PC-3 (cell line): ENCODE data around the gene CAPN5. TPM values are rescaled to one million over a fixed set of nuclear protein-coding genes. Genes with fewer than 3 reads are reported as not detected.

Experiments
- ATAC-seq: fragments of 200-7000 bp; cut with Tn5 transposase; 2 replicates; pipeline ENCODE4 v1.9.1; 2020; ENCODE audit warnings: mild to moderate bottlenecking, moderate library complexity
- BruUV-seq: library from RNA; stranded (reverse); fragments of 400-500 nt; replicated peaks from 2 replicates; lab custom pipeline; 2021; lab: Mats Ljungman, UMichigan
- CTCF ChIA-PET: fragments of 300-600 bp; sonication (Branson Sonifier 250); formaldehyde crosslinking; loops from one replicate; lab custom pipeline; 2022; ENCODE audit warnings: antibody characterized with exemption; lab: Charles Lee
- POLR2A ChIA-PET: fragments of 300-600 bp; sonication (Branson Sonifier 250); formaldehyde crosslinking; loops from one replicate; lab custom pipeline; 2022; ENCODE audit warnings: antibody characterized with exemption; ENCODE audit not compliant: unreplicated experiment; lab: Charles Lee
- DNase-seq: peaks from one replicate; pipeline ENCODE4 v3.0.0-alpha.2; 2015
- H2AFZ ChIP-seq: fragments of 300-600 bp; sonication (generic); 2 replicates; pipeline ENCODE4 v1.6.0; 2016; ENCODE audit warnings: antibody characterized with exemption, low read length
- H3F3A ChIP-seq: fragments of 300-600 bp; sonication (generic); one replicate; pipeline ENCODE4 v1.6.0; 2017; ENCODE audit warnings: antibody characterized with exemption, low read length, control low read depth, mild to moderate bottlenecking; ENCODE audit not compliant: unreplicated experiment
- H3K27ac ChIP-seq: fragments of 300-600 bp; sonication (generic); 2 replicates; pipeline ENCODE4 v1.5.1; 2016; ENCODE audit warnings: mild to moderate bottlenecking, low read length
- H3K27me3 ChIP-seq: fragments of 300-600 bp; sonication (generic); 2 replicates; pipeline ENCODE4 v1.6.1; 2016; ENCODE audit warnings: low read length, mixed read lengths
- H3K36me3 ChIP-seq: fragments of 300-600 bp; sonication (generic); 2 replicates; pipeline ENCODE4 v1.6.1; 2016; ENCODE audit warnings: low read depth, mixed run types, low read length, mixed read lengths
- H3K4me1 ChIP-seq: fragments of 300-600 bp; sonication (generic); 2 replicates; pipeline ENCODE4 v1.5.1; 2016; ENCODE audit warnings: low read length; ENCODE audit not compliant: insufficient read depth
- H3K4me2 ChIP-seq: fragments of 300-600 bp; sonication (generic); 2 replicates; pipeline ENCODE4 v1.6.0; 2016; ENCODE audit warnings: low read length
- H3K4me3 ChIP-seq: fragments of 300-600 bp; sonication (generic); 2 replicates; pipeline ENCODE4 v1.5.1; 2016; ENCODE audit warnings: mild to moderate bottlenecking, low read length, mixed read lengths
- H3K79me2 ChIP-seq: fragments of 300-600 bp; sonication (generic); 2 replicates; pipeline ENCODE4 v1.6.1; 2017; ENCODE audit warnings: low read length, mixed read lengths
- H3K9ac ChIP-seq: fragments of 300-600 bp; sonication (generic); 2 replicates; pipeline ENCODE4 v1.6.0; 2016; ENCODE audit warnings: mild to moderate bottlenecking, low read length
- H3K9me2 ChIP-seq: fragments of 300-600 bp; sonication (generic); replicated peaks from 2 replicates; pipeline ENCODE4 v1.6.1; 2016; ENCODE audit warnings: mixed run types, low read length, mixed read lengths
- H3K9me3 ChIP-seq: fragments of 300-600 bp; sonication (generic); 2 replicates; pipeline ENCODE4 v1.6.1; 2016; ENCODE audit warnings: low read length, mixed read lengths
- H4K20me1 ChIP-seq: fragments of 300-600 bp; sonication (generic); 2 replicates; pipeline ENCODE4 v1.6.1; 2016; ENCODE audit warnings: low read length, mixed read lengths
- EZH2 ChIP-seq: fragments of 300-600 bp; sonication (generic); IDR thresholded peaks from one replicate; pipeline ENCODE4 v1.6.1; 2017; ENCODE audit warnings: antibody characterized with exemption, mild to moderate bottlenecking, low read length; ENCODE audit not compliant: unreplicated experiment
- EZH2phosphoT487 ChIP-seq: fragments of 300-600 bp; sonication (generic); IDR thresholded peaks from 2 replicates; pipeline ENCODE4 v1.6.1; 2018; ENCODE audit warnings: mild to moderate bottlenecking, antibody characterized with exemption, low read length, borderline replicate concordance
- intact Hi-C: fragments of 100-400 bp; cut with micrococcal nuclease; formaldehyde crosslinking; loops from 2 replicates; pipeline ENCODE4 v1.9.0; 2023
- total RNA-seq: library from RNA; depleted of rRNA; stranded (reverse); fragments of >200 nt; gene quantifications from 2 replicates; pipeline ENCODE4 v1.2.3, GENCODE V29; 2014
- TF ChIP-seq, protein P1 (sequence below): fragments of 300-600 bp; sonication (generic); conservative IDR thresholded peaks from 2 replicates; pipeline ENCODE4 v1.5.1; 2017; ENCODE audit warnings: antibody characterized with exemption, low read depth, mild to moderate bottlenecking, low read length

The CAPN5 gene
- total RNA-seq, 1 experiment from 2014 or later: 6.3 TPM

DNA sequence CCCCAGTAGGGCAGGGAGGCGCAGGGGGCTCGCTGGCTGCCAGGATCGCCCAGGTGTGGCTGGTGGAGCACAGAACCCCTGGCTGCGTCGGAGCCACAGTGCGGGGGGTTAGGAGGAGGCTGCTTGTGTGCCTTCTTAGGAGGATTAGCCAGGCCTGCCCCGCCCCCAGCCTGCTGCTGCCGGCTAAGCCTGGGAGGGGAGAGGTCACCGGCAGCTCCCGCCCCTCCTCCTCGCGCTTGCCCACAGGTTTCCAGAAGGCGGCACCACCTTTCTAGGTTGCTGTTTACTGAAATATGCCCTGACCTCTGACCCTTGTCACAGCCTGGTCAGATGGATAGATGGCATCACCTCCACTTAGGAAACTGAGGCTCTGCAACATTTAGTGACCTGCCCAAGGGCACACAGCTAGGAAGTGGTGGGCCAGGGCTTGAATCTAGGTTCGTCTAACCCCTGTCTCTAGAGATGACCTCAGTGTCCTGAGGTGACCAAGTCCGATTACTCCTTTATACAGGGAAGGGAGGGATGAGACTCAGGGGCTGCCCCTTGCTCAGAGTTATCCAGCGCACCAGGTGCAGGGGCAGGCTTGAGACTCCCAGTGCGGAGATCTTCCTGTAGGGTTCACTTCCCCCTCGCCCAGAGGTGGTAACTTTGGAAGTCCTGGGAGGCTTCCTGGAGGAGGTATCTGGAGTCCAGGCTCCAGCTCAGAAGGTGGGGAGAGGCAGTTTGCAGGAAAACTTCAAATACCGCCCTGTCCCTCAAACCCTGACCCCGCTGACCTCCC, 105.3 kb downstream of the CAPN5 start:
- ATAC-seq (no peak), DNase-seq (no peak)
- ChIA-PET CTCF (no interaction called here), POLR2A (no interaction called here)
- H3K36me3 ChIP-seq: no peaks in the 10 kb centered on the region
- no peaks in the 10 kb centered on the region for H4K20me1 ChIP-seq
- H3K27me3 ChIP-seq: no peaks in the 10 kb centered on the region
- H3K9ac ChIP-seq: no peak overlapping the region
- no peaks in the 10 kb centered on the region for H3K79me2 ChIP-seq
- H3K4me1 ChIP-seq: no peaks in the 10 kb centered on the region
- H3K4me2 ChIP-seq: no peak overlapping the region
- no peaks in the 10 kb centered on the region for H3F3A ChIP-seq
- H3K4me3 ChIP-seq: no peak overlapping the region
- H3K9me3 ChIP-seq: no peaks in the 10 kb centered on the region
- no peak overlapping the region for H3K27ac ChIP-seq
- intact Hi-C loops: no loop called here
- TF ChIP-seq, protein P1, sequence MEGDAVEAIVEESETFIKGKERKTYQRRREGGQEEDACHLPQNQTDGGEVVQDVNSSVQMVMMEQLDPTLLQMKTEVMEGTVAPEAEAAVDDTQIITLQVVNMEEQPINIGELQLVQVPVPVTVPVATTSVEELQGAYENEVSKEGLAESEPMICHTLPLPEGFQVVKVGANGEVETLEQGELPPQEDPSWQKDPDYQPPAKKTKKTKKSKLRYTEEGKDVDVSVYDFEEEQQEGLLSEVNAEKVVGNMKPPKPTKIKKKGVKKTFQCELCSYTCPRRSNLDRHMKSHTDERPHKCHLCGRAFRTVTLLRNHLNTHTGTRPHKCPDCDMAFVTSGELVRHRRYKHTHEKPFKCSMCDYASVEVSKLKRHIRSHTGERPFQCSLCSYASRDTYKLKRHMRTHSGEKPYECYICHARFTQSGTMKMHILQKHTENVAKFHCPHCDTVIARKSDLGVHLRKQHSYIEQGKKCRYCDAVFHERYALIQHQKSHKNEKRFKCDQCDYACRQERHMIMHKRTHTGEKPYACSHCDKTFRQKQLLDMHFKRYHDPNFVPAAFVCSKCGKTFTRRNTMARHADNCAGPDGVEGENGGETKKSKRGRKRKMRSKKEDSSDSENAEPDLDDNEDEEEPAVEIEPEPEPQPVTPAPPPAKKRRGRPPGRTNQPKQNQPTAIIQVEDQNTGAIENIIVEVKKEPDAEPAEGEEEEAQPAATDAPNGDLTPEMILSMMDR: no peak
- TF ChIP-seq EZH2phosphoT487: no peak
- no peak for TF ChIP-seq EZH2
- no peak overlapping the region for H2AFZ ChIP-seq
- H3K9me2 ChIP-seq: no peaks in the 10 kb centered on the region
- BruUV-seq: no TSS peak

- H4K20me1 ChIP-seq: no peaks in the 10 kb centered on the region
- TF ChIP-seq EZH2: no peak
- TF ChIP-seq EZH2phosphoT487: no peak
- TF ChIP-seq, protein P1: no peak
- no peak for DNase-seq
- ChIA-PET POLR2A (no interaction called here), CTCF (no interaction called here)
- H3K27me3 ChIP-seq: no peaks in the 10 kb centered on the region
- no peaks in the 10 kb centered on the region for H3K4me1 ChIP-seq
- no peak for ATAC-seq
- no peaks in the 10 kb centered on the region for H3K36me3 ChIP-seq
- no TSS peak for BruUV-seq
- no peak overlapping the region for H3K27ac ChIP-seq
- H3K9me2 ChIP-seq: no peaks in the 10 kb centered on the region
- intact Hi-C loops: no loop called here
- no peak overlapping the region for H2AFZ ChIP-seq
- H3K4me3 ChIP-seq: no peak overlapping the region
- H3K9me3 ChIP-seq: no peaks in the 10 kb centered on the region
- no peaks in the 10 kb centered on the region for H3F3A ChIP-seq
- no peak overlapping the region for H3K9ac ChIP-seq
- no peaks in the 10 kb centered on the region for H3K79me2 ChIP-seq
- H3K4me2 ChIP-seq: no peak overlapping the region
Observed at GRCh38 chr11:77172666-77172982, 105.9 kb downstream of the CAPN5 start.

DNA sequence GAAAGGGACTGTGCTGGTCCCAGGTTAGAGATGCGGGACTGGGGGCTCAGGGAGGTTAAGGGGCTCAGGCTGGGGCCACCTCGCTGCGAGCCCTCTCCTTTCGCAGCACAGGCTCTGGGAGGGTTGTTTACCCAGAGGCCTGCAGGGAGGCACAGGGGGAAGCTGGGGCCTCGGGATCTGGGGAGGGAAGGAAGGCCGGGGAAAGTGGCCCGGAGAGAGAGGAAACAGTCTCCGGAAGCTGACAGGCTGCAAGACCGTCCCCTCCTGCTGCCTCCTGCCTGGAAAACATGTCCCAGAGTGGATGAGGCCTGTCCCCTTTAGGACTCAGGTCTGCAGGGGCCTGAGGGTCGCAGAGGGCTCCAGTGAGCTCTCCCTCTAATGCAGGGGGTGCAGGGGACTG, 106.7 kb downstream of the CAPN5 start:
- ATAC-seq: no peak
- H2AFZ ChIP-seq: no peak overlapping the region

More for the DNA sequence above, 106.7 kb downstream of the CAPN5 start:
- H3K9me3 ChIP-seq: no peaks in the 10 kb centered on the region
- DNase-seq: no peak
- H3K9me2 ChIP-seq: no peaks in the 10 kb centered on the region
- POLR2A ChIA-PET: no interaction called here
- no peak overlapping the region for H3K27ac ChIP-seq
- no peaks in the 10 kb centered on the region for H3K36me3 ChIP-seq
- H3K79me2 ChIP-seq: no peaks in the 10 kb centered on the region
- intact Hi-C loops: no loop called here
- BruUV-seq: no TSS peak
- no peaks in the 10 kb centered on the region for H3K27me3 ChIP-seq
- no peak overlapping the region for H3K4me2 ChIP-seq
- CTCF ChIA-PET: no interaction called here
- H4K20me1 ChIP-seq: no peaks in the 10 kb centered on the region
- no peak overlapping the region for H3K9ac ChIP-seq
- H3K4me3 ChIP-seq: no peak overlapping the region
- TF ChIP-seq, protein P1: no peak
- no peak for TF ChIP-seq EZH2
- no peak for TF ChIP-seq EZH2phosphoT487
- no peaks in the 10 kb centered on the region for H3F3A ChIP-seq
- no peaks in the 10 kb centered on the region for H3K4me1 ChIP-seq
